GM18505 (cell line): ENCODE measurements around the gene CADPS2.

Experiments
- ATAC-seq: cut with Tn5 transposase; IDR thresholded peaks from one replicate; pipeline ENCODE4 v1.9.1; 2021; ENCODE audit not compliant: unreplicated experiment
- POLR2A ChIP-seq: IDR thresholded peaks from 4 replicates; pipeline ENCODE4 v1.6.1; 2011; ENCODE audit warnings: borderline replicate concordance; ENCODE audit not compliant: insufficient read depth, insufficient read length; ENCODE audit errors: extremely low read depth

Gene CADPS2

GRCh38 chr7:122884186-122884585, 2.1 kb downstream of the CADPS2 start:
- no peak for ATAC-seq
- no peak for TF ChIP-seq POLR2A

DNA sequence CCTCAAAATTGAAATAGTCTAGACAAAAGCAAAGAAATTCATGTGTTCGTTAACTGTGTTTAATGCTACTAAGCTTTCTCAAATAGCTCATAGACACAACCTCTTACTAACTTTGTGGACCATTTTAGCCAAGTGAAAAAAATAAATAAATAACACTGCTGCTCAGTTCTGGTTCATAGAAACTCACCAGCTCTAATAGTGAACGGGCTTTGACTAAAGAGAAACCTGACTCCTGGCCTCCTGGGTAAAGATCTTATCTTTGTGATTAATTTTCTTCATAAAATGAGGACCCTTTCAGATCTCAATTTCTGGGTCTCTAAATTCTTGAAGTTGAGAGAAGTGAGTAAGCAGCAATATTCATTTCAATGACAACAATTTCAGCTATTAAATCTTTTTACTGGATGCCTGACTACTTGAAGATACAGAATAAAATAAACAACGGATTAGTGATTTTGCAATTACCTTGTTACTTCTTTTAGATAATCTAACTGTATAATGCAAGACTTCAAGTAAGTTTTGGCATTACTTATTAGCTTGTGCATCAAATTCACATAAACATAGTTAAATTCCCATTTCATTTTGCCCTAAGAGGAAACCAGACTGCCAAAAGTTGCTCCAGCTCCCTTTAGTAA, 3.1 kb downstream of the CADPS2 start:
- ATAC-seq, result no peak
- TF ChIP-seq POLR2A, result no peak

DNA sequence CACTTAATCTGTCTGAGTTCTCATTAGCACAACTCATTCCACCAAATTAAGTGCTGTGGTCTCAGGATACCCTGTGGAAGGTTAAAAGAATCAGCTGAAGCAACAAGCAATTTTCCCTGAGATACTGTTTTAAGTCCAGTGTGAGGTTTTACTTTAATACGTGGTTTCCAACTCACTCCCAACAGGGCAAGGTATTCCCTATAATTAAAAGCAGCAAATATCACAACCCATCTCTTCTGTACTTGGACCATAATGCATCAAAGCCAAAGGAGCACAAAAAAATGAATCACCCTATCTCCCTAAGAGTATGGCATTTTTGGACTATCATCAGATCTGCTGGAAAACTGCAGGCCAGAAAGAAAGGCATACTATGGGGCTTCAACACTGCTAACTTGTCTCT, 4.9 kb downstream of the CADPS2 start:
- ATAC-seq, result no peak
- TF ChIP-seq POLR2A, result no peak

- ATAC-seq, result no peak
- TF ChIP-seq POLR2A, result no peak
These were observed 17.0 kb downstream of the CADPS2 start for GRCh38 chr7:122869260-122869659.

- ATAC-seq, result no peak
- TF ChIP-seq POLR2A, result no peak
These were observed 18.7 kb downstream of the CADPS2 start for GRCh38 chr7:122867471-122867980.

GRCh38 chr7:122864838-122865237, 21.4 kb downstream of the CADPS2 start:
- ATAC-seq, result no peak
- no peak for TF ChIP-seq POLR2A

GRCh38 chr7:122864016-122864415, 22.2 kb downstream of the CADPS2 start:
- no peak for ATAC-seq
- no peak for TF ChIP-seq POLR2A

GRCh38 chr7:122858320-122858719, 27.9 kb downstream of the CADPS2 start:
- ATAC-seq, result no peak
- no peak for TF ChIP-seq POLR2A

DNA sequence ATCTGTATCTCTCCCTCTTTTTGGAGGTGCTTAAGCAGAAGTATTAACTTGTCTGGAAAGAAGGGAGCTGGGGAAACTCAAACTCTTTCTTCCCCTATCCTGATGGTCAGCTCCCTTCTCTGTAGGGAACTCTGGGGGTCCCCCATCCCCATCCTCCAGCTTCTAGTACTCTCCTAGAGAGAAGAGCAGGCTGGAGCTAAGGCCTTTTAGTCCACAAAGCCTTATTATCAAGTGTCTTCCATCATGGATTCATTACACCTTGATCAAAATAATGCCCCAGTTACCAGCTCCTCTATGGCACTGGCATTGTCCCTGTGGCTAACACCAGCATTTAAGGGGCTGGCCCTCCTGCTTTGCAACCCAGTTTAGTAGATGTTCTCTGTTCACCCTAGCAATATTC, 35.7 kb downstream of the CADPS2 start:
- ATAC-seq, result no peak
- TF ChIP-seq POLR2A, result no peak

- TF ChIP-seq POLR2A, result no peak
- no peak for ATAC-seq
These were observed 36.3 kb downstream of the CADPS2 start for GRCh38 chr7:122849957-122850328.

DNA sequence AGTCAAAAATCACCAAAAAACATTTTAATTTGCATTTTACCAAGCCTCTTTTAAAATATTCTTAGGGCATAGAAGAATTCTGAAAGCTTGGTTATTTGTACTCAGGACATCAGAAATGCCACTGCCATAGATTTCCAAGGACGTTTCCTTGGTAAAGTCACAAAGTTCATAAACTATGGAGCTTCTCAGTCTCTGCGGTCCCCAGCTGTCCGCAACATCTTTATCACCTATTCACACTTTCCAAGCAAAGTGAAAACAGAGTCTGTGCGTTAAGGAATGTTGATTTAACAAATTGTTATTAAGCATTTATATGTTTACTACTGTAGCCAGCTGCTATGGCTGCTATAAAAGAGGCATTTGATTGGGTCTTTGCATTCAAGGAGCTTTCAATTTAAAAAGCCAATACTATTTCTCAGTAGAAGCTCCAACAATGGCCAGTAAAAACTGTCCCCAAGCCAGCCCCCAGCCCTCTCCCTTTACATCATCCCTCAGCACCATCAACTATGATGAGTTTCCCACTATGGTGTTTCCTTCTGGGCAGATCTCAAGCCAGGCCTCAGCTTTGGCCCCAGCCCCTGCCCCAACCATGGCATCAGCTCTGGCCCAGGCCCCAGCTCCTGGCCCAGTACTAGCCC, 36.8 kb downstream of the CADPS2 start:
- ATAC-seq, result no peak
- TF ChIP-seq POLR2A, result no peak

GRCh38 chr7:122847871-122848473, 38.3 kb downstream of the CADPS2 start:
- no peak for ATAC-seq
- TF ChIP-seq POLR2A, result no peak

- no peak for TF ChIP-seq POLR2A
- ATAC-seq, result no peak
These were observed 39.7 kb downstream of the CADPS2 start for GRCh38 chr7:122846591-122846990.

DNA sequence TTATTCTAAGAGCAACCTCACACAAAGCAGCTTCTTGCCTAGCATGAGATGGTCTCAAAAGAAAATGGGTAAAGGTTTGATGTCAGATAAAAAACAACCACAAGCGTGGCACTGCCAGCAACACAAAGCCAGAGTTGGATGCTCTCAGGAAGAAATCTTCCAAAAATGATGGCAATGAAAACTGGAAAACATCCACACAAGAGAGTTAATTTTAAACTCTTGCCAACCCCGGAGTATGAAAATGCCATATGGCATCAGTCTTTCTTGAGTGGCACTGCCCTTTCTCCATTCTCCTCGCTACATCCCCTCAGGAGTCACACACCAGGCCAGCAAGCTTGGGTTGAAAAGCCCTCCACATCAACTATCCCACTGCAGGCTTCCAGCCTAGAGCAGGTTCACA, 41.0 kb downstream of the CADPS2 start:
- no peak for ATAC-seq
- TF ChIP-seq POLR2A, result no peak
